ENCODE measurements around the gene CMTM4.

- TF ChIP-seq POLR2A (IDR thresholded peaks at IDR 0.05; ENCODE audit: borderline replicate concordance, extremely low read depth, insufficient read depth, insufficient read length) (no peak), CTCF (IDR thresholded peaks at IDR 0.05 in 2 of 3, conservative IDR thresholded peaks at IDR 0.05 in 1 of 3; ENCODE audit: borderline replicate concordance in 1 of 3, insufficient read depth in 1 of 3, low read depth in 2 of 3, low read length in 2 of 3) (no peak), POLR2AphosphoS5 (IDR thresholded peaks at IDR 0.05; ENCODE audit: low read depth, low read length) (no peak), SIN3A (IDR thresholded peaks at IDR 0.05; ENCODE audit: low read depth) (no peak), EZH2 (IDR thresholded peaks at IDR 0.05) (no peak), YY1 (IDR thresholded peaks at IDR 0.05; ENCODE audit: extremely low read depth, insufficient replicate concordance, low read depth, low read length) (no peak), RAD21 (IDR thresholded peaks at IDR 0.05; ENCODE audit: low read depth) (no peak), SP1 (IDR thresholded peaks at IDR 0.05; ENCODE audit: low read depth) (no peak), ZNF274 (IDR thresholded peaks at IDR 0.05; ENCODE audit: low read depth, low read length) (no peak), CEBPB (IDR thresholded peaks at IDR 0.05; ENCODE audit: low read depth) (no peak), REST (IDR thresholded peaks at IDR 0.05; ENCODE audit: low read depth) (no peak), EZH2phosphoT487 (IDR thresholded peaks at IDR 0.05; ENCODE audit: borderline replicate concordance) (no peak), EGR1 (IDR thresholded peaks at IDR 0.05; ENCODE audit: low read depth) (no peak)
Measured at GRCh38 chr16:66652661-66653360, 43.7 kb downstream of the CMTM4 start.

Data from HCT116 (cell line).